Transverse colon (tissue), 4 donors: ENCODE results near the gene ZNF444. TPM values are rescaled to one million over a fixed set of nuclear protein-coding genes. Genes with fewer than 3 reads are reported as not detected.

Experiments
- DNase-seq: peaks from one replicate; pipeline ENCODE4 v3.0.0-alpha.2; 2019
- H3K27ac ChIP-seq, 4 donors: fragments of 200-600 bp; sonication (generic); 2 replicates each; pipeline ENCODE4 v1.5.1; 2016 to 2018; ENCODE audit warnings: inconsistent platforms in 4 of 4
- H3K27me3 ChIP-seq: fragments of 200-600 bp; sonication (generic); 2 replicates; pipeline ENCODE4 v1.5.1; 2017; ENCODE audit warnings: inconsistent platforms
- H3K36me3 ChIP-seq, 4 donors: fragments of 200-600 bp; sonication (generic); 2 replicates each; pipeline ENCODE4 v1.5.1; 2017 to 2019; ENCODE audit warnings: inconsistent platforms in 4 of 4
- H3K4me1 ChIP-seq, 4 donors: fragments of 200-600 bp; sonication (generic); 2 replicates each; pipeline ENCODE4 v1.5.1; 2017 to 2020; ENCODE audit warnings: inconsistent platforms in 4 of 4
- H3K4me3 ChIP-seq, 4 donors: fragments of 200-600 bp; sonication (generic); 1 replicate in 1 of 4; 2 replicates in 3 of 4; pipeline versions ENCODE4 v1.5.1 to v1.6.1; 2017 to 2019; ENCODE audit warnings: inconsistent platforms in 4 of 4
- H3K9me3 ChIP-seq, 2 donors: fragments of 200-600 bp; sonication (generic); 2 replicates each; pipeline ENCODE4 v1.5.1; 2017 to 2019; ENCODE audit warnings: inconsistent platforms in 2 of 2
- CTCF ChIP-seq, 5 experiments: fragments of 200-600 bp in 3 of 5; fragments of 450-650 bp in 2 of 5; sonication (generic) in 3 of 5; IDR thresholded peaks; 1 replicate in 2 of 5; 2 replicates in 3 of 5; pipeline ENCODE4 v1.5.1; 2016 to 2017; ENCODE audit warnings: antibody characterized with exemption in 5 of 5, inconsistent platforms in 3 of 5, mild to moderate bottlenecking in 2 of 5, moderate library complexity in 1 of 5
- EP300 ChIP-seq: sonication (generic); formaldehyde crosslinking; IDR thresholded peaks from one replicate; pipeline ENCODE4 v1.6.1; 2017; ENCODE audit warnings: antibody characterized with exemption, low read depth
- POLR2A ChIP-seq: fragments of 450-650 bp; IDR thresholded peaks from one replicate; pipeline ENCODE4 v1.6.1; 2016; ENCODE audit warnings: antibody characterized with exemption, mild to moderate bottlenecking, moderate library complexity
- POLR2AphosphoS5 ChIP-seq, 3 donors: sonication (generic); formaldehyde crosslinking; IDR thresholded peaks; one replicate each; pipeline ENCODE4 v1.6.1; 2016; ENCODE audit warnings: antibody characterized with exemption in 3 of 3
- WGBS, 2 donors: methylation state at CpG; one replicate each; pipeline ENCODE4 v1.1.5; 2018; ENCODE audit warnings: low coverage in 1 of 2; 5-methylcytosine and 5-hydroxymethylcytosine counted together
- in situ Hi-C, 4 donors: fragments of 200-750 bp; cut with MboI; loops; one replicate each; pipeline versions ENCODE4 v1.15.0 to v1.15.1; 2017; ENCODE audit warnings: low sequenced_read_pairs in 3 of 4, low pct_ligation_motif_present in 1 of 4, low pct_unique_long_range_greater_than_20kb in 1 of 4
- intact Hi-C: fragments of 100-400 bp; cut with DNase I; formaldehyde crosslinking; loops from one replicate; pipeline ENCODE4 v1.15.1; 2023; ENCODE audit warnings: low total_unique reads
- total RNA-seq, 4 donors: library from RNA; depleted of rRNA; stranded (reverse); fragments of >200 nt; gene quantifications; one replicate each; pipeline ENCODE4 v1.1.0, GENCODE V29; 2016

The ZNF444 gene
- total RNA-seq, 4 donors from 2014 or later, result 20.7 to 148 (median 39.2) TPM

GRCh38 chr19:56098731-56099568, 42.1 kb upstream of the ZNF444 start:
- Histone ChIP-seq H3K27ac (no peak overlapping the region), H3K4me1 (no peaks in the 10 kb centered on the region), H3K4me3 (no peak overlapping the region), H3K36me3 (peaks cover 0 to 14% (median 5%) of the 10 kb centered on the region in 4 donors), H3K9me3 (no peaks in the 10 kb centered on the region), H3K27me3 (no peaks in the 10 kb centered on the region)
- in situ Hi-C loops (loop anchor here in 1 of 4 donors (25.0 kb wide), 1 partner anchor 213 kb away; the partner anchor contains the start of gene ZSCAN5A), intact Hi-C loops (no loop called here)
- 91% methylated on average over 31 of the region's 34 CpGs; no CpG with 5 or more reads in 1 of the 2 donors for WGBS, 2 donors
- DNase-seq, result no peak
- TF ChIP-seq CTCF (IDR thresholded peaks at IDR 0.05) (no peak), POLR2A (no peak), EP300 (no peak), POLR2AphosphoS5 (IDR thresholded peaks at IDR 0.05) (no peak)

GRCh38 chr19:56099638-56100539, 41.2 kb upstream of the ZNF444 start:
- Histone ChIP-seq H3K4me1 (peaks cover 3 to 5% (median 4%) of the 10 kb centered on the region in 4 donors), H3K9me3 (no peaks in the 10 kb centered on the region), H3K27ac (no peak overlapping the region), H3K36me3 (peaks cover 0 to 14% (median 5%) of the 10 kb centered on the region in 4 donors), H3K4me3 (no peak overlapping the region), H3K27me3 (no peaks in the 10 kb centered on the region)
- TF ChIP-seq EP300, result no peak
- no peak for TF ChIP-seq CTCF (IDR thresholded peaks at IDR 0.05)
- TF ChIP-seq POLR2AphosphoS5 (IDR thresholded peaks at IDR 0.05), result no peak
- no peak for TF ChIP-seq POLR2A
- intact Hi-C loops (loop anchor here (5.0 kb wide), 1 partner anchor 1303 kb away; no protein-coding TSS in a partner anchor), in situ Hi-C loops (loop anchor here in 1 of 4 donors (25.0 kb wide), 1 partner anchor 212 kb away; the partner anchor contains the start of gene ZSCAN5A)
- 97% methylated on average over 31 of the region's 31 CpGs; no CpG with 5 or more reads in 1 of the 2 donors for whole genome bisulfite sequencing, 2 donors
- no peak for DNase-seq

GRCh38 chr19:56101095-56101494, 40.0 kb upstream of the ZNF444 start:
- H3K4me3 ChIP-seq, result no peak overlapping the region
- H3K27me3 ChIP-seq, result no peaks in the 10 kb centered on the region
- peaks cover 5 to 17% (median 15%) of the 10 kb centered on the region in 4 donors for H3K4me1 ChIP-seq
- in situ Hi-C loops, result no loop called here
- TF ChIP-seq CTCF (IDR thresholded peaks at IDR 0.05) (no peak), POLR2AphosphoS5 (IDR thresholded peaks at IDR 0.05) (no peak), EP300 (no peak), POLR2A (no peak)
- H3K27ac ChIP-seq, result no peak overlapping the region
- no peaks in the 10 kb centered on the region for H3K9me3 ChIP-seq
- no peak for DNase-seq
- 88 to 90% methylated on average over 2 to 25 of the region's 25 CpGs for WGBS, 2 donors
- intact Hi-C loops, result loop anchor here (5.0 kb wide), 1 partner anchor 1304 kb away; no protein-coding TSS in a partner anchor
- H3K36me3 ChIP-seq, result peaks cover 0 to 14% (median 5%) of the 10 kb centered on the region in 4 donors
